ENCODE measurements around the gene YTHDC2.

The YTHDC2 gene

GRCh38 chr5:113606298-113607134, 93.0 kb downstream of the YTHDC2 start:
- H3K79me2 ChIP-seq (ENCODE audit: low read length), result no peaks in the 10 kb centered on the region
- H4K20me1 ChIP-seq (ENCODE audit: insufficient read depth, low read length), result no peaks in the 10 kb centered on the region
- DNase-seq, result peak; percentile 63
- no peaks in the 10 kb centered on the region for H3K4me1 ChIP-seq (ENCODE audit: low read length)
- no peaks in the 10 kb centered on the region for H3K36me3 ChIP-seq (replicated peaks; ENCODE audit: insufficient read depth, low read length)
- peak overlapping the region; percentile 32; the same call in 1 of the 2 replicates for H3K4me2 ChIP-seq (ENCODE audit: low read depth, low read length)
- TF ChIP-seq EZH2phosphoT487 (IDR thresholded peaks at IDR 0.05; ENCODE audit: low read length) (no peak), CTCF (IDR thresholded peaks at IDR 0.05; ENCODE audit: low read length) (peak; percentile 83)
- H3K27me3 ChIP-seq (replicated peaks; ENCODE audit: insufficient read depth, low read length), result no peaks in the 10 kb centered on the region
- no peak overlapping the region for H3K9ac ChIP-seq (ENCODE audit: low read length)
- no peak overlapping the region for H3K4me3 ChIP-seq (ENCODE audit: low read length)
- H3K27ac ChIP-seq (ENCODE audit: low read length), result no peak overlapping the region
- peak overlapping the region; percentile 1; the same call in 1 of the 2 replicates for H2AFZ ChIP-seq (ENCODE audit: low read length)
- H3K9me3 ChIP-seq (replicated peaks; ENCODE audit: insufficient read depth, low read length), result no peaks in the 10 kb centered on the region
- no peaks in the 10 kb centered on the region for H3F3A ChIP-seq (ENCODE audit: insufficient read depth, low read length)
- H3K9me2 ChIP-seq (replicated peaks; ENCODE audit: insufficient read depth, low read length), result no peaks in the 10 kb centered on the region

DNA sequence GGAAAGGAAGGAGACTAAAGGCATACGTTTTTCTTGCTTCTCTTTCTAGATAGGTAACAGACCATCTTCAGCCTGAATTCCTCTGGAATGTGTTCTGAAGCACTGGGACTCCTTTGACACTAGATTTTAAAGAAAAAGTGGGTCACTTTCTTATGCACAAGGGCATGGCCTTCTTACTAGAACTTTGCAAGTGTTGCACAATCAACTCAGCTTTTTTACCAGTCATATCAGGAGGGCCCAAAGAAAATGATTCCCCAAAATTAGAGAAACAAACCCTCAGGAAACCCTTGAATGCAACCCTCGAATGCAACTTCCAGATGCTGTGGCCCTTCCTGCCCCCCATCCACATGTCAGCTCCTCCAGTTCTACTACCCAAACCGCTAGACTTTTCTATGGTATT, 93.9 kb downstream of the YTHDC2 start:
- no peaks in the 10 kb centered on the region for H3K9me2 ChIP-seq (replicated peaks; ENCODE audit: insufficient read depth, low read length)
- DNase-seq, result no peak
- no peak overlapping the region for H3K4me2 ChIP-seq (ENCODE audit: low read depth, low read length)
- H3K4me3 ChIP-seq (ENCODE audit: low read length), result no peak overlapping the region
- H3K27ac ChIP-seq (ENCODE audit: low read length), result no peak overlapping the region
- H3K9ac ChIP-seq (ENCODE audit: low read length), result no peak overlapping the region
- H3K36me3 ChIP-seq (replicated peaks; ENCODE audit: insufficient read depth, low read length), result no peaks in the 10 kb centered on the region
- no peaks in the 10 kb centered on the region for H4K20me1 ChIP-seq (ENCODE audit: insufficient read depth, low read length)
- no peak overlapping the region for H2AFZ ChIP-seq (ENCODE audit: low read length)
- no peaks in the 10 kb centered on the region for H3K27me3 ChIP-seq (replicated peaks; ENCODE audit: insufficient read depth, low read length)
- no peak for TF ChIP-seq CTCF (IDR thresholded peaks at IDR 0.05; ENCODE audit: low read length)
- no peak for TF ChIP-seq EZH2 (optimal IDR thresholded peaks at IDR 0.05; ENCODE audit: low read depth, low read length)
- no peak for TF ChIP-seq EZH2phosphoT487 (IDR thresholded peaks at IDR 0.05; ENCODE audit: low read length)
- H3K4me1 ChIP-seq (ENCODE audit: low read length), result no peaks in the 10 kb centered on the region
- no peaks in the 10 kb centered on the region for H3F3A ChIP-seq (ENCODE audit: insufficient read depth, low read length)
- no peaks in the 10 kb centered on the region for H3K9me3 ChIP-seq (replicated peaks; ENCODE audit: insufficient read depth, low read length)
- H3K79me2 ChIP-seq (ENCODE audit: low read length), result no peaks in the 10 kb centered on the region

- H3K9me2 ChIP-seq (replicated peaks; ENCODE audit: insufficient read depth, low read length), result no peaks in the 10 kb centered on the region
- peak; percentile 9 for DNase-seq
- no peaks in the 10 kb centered on the region for H3K4me1 ChIP-seq (ENCODE audit: low read length)
- no peaks in the 10 kb centered on the region for H3K36me3 ChIP-seq (replicated peaks; ENCODE audit: insufficient read depth, low read length)
- H4K20me1 ChIP-seq (ENCODE audit: insufficient read depth, low read length), result no peaks in the 10 kb centered on the region
- no peak overlapping the region for H3K9ac ChIP-seq (ENCODE audit: low read length)
- no peaks in the 10 kb centered on the region for H3F3A ChIP-seq (ENCODE audit: insufficient read depth, low read length)
- no peak for TF ChIP-seq CTCF (IDR thresholded peaks at IDR 0.05; ENCODE audit: low read length)
- no peak for TF ChIP-seq EZH2 (optimal IDR thresholded peaks at IDR 0.05; ENCODE audit: low read depth, low read length)
- no peak for TF ChIP-seq EZH2phosphoT487 (IDR thresholded peaks at IDR 0.05; ENCODE audit: low read length)
- H3K9me3 ChIP-seq (replicated peaks; ENCODE audit: insufficient read depth, low read length), result no peaks in the 10 kb centered on the region
- no peaks in the 10 kb centered on the region for H3K79me2 ChIP-seq (ENCODE audit: low read length)
- no peaks in the 10 kb centered on the region for H3K27me3 ChIP-seq (replicated peaks; ENCODE audit: insufficient read depth, low read length)
- H3K27ac ChIP-seq (ENCODE audit: low read length), result no peak overlapping the region
- H2AFZ ChIP-seq (ENCODE audit: low read length), result peak overlapping the region; percentile 31; the same call in 1 of the 2 replicates
- H3K4me2 ChIP-seq (ENCODE audit: low read depth, low read length), result no peak overlapping the region
- H3K4me3 ChIP-seq (ENCODE audit: low read length), result no peak overlapping the region
Measured at GRCh38 chr5:113608113-113608596, 94.7 kb downstream of the YTHDC2 start.
